Liver (tissue), 9 donors: Measurements from ENCODE around the gene SEPTIN8. TPM values are rescaled to one million over a fixed set of nuclear protein-coding genes. Genes with fewer than 3 reads are reported as not detected.

Experiments
- DNase-seq: peaks from one replicate; pipeline ENCODE4 v3.0.0-alpha.2; 2017; ENCODE audit warnings: low spot score
- H3K27ac ChIP-seq, 2 donors: one replicate each; pipeline ENCODE4 v1.7.0; 2013; ENCODE audit warnings: inconsistent platforms in 2 of 2, low read length in 2 of 2, control low read depth in 1 of 2, low read depth in 1 of 2, mild to moderate bottlenecking in 1 of 2
- H3K27me3 ChIP-seq, 4 donors: one replicate each; pipeline versions ENCODE4 v1.6.1 to v1.7.0; 2013; ENCODE audit warnings: low read length in 3 of 4, inconsistent platforms in 1 of 4, mild to moderate bottlenecking in 1 of 4, moderate library complexity in 1 of 4; ENCODE audit not compliant: control insufficient read depth in 4 of 4, insufficient read depth in 4 of 4
- H3K36me3 ChIP-seq, 4 donors: one replicate each; pipeline versions ENCODE4 v1.6.1 to v1.7.0; 2013; ENCODE audit warnings: low read length in 3 of 4, mild to moderate bottlenecking in 3 of 4, low read depth in 1 of 4, moderate library complexity in 1 of 4; ENCODE audit not compliant: control insufficient read depth in 4 of 4, insufficient read depth in 3 of 4
- H3K4me1 ChIP-seq, 4 donors: one replicate each; pipeline versions ENCODE4 v1.6.1 to v1.7.0; 2013; ENCODE audit warnings: low read length in 3 of 4, mild to moderate bottlenecking in 3 of 4, moderate library complexity in 1 of 4; ENCODE audit not compliant: control insufficient read depth in 4 of 4, insufficient read depth in 4 of 4
- H3K4me3 ChIP-seq, 3 donors: one replicate each; pipeline versions ENCODE4 v1.6.1 to v1.7.0; 2013; ENCODE audit warnings: low read length in 3 of 3, control low read depth in 1 of 3, low read depth in 1 of 3, mild to moderate bottlenecking in 1 of 3
- H3K9ac ChIP-seq, 2 donors: one replicate each; pipeline ENCODE4 v1.7.0; 2013; ENCODE audit warnings: low read length in 2 of 2, mild to moderate bottlenecking in 2 of 2, moderate library complexity in 2 of 2, control low read depth in 1 of 2, low read depth in 1 of 2
- H3K9me3 ChIP-seq, 4 donors: one replicate each; pipeline versions ENCODE4 v1.6.1 to v1.7.0; 2013; ENCODE audit warnings: low read length in 3 of 4; ENCODE audit not compliant: control insufficient read depth in 4 of 4
- ATF3 ChIP-seq: IDR thresholded peaks from 2 replicates; pipeline ENCODE4 v1.6.1; 2016; ENCODE audit warnings: antibody characterized with exemption
- CTCF ChIP-seq: fragments of 150-350 bp; IDR thresholded peaks from 2 replicates; pipeline ENCODE4 v1.5.1; 2017; ENCODE audit warnings: improper control_type of control experiment, low read depth, low read length; ENCODE audit not compliant: missing input control
- EGR1 ChIP-seq, 2 donors: IDR thresholded peaks; 2 replicates each; pipeline ENCODE4 v1.6.1; 2016 to 2018; ENCODE audit warnings: antibody characterized with exemption in 2 of 2, low read depth in 2 of 2
- FOXA1 ChIP-seq: IDR thresholded peaks from 2 replicates; pipeline ENCODE4 v1.6.1; 2016; ENCODE audit warnings: antibody characterized with exemption
- FOXA2 ChIP-seq: IDR thresholded peaks from 2 replicates; pipeline ENCODE4 v1.6.1; 2016; ENCODE audit warnings: antibody characterized with exemption
- GABPA ChIP-seq, 2 donors: IDR thresholded peaks in 1 of 2; conservative IDR thresholded peaks in 1 of 2; 2 replicates each; pipeline ENCODE4 v1.6.1; 2016; ENCODE audit warnings: antibody characterized with exemption in 2 of 2, mild to moderate bottlenecking in 1 of 2, moderate library complexity in 1 of 2
- HNF4A ChIP-seq, 2 donors: conservative IDR thresholded peaks; 2 replicates each; pipeline ENCODE4 v1.6.1; 2016; ENCODE audit warnings: antibody characterized with exemption in 2 of 2, mild to moderate bottlenecking in 2 of 2
- HNF4G ChIP-seq: IDR thresholded peaks from 2 replicates; pipeline ENCODE4 v1.6.1; 2016; ENCODE audit warnings: antibody characterized with exemption
- JUND ChIP-seq, 2 donors: IDR thresholded peaks; 2 replicates each; pipeline ENCODE4 v1.6.1; 2016; ENCODE audit warnings: antibody characterized with exemption in 2 of 2
- MAX ChIP-seq: IDR thresholded peaks from 2 replicates; pipeline ENCODE4 v1.6.1; 2016; ENCODE audit warnings: antibody characterized with exemption
- NR2F2 ChIP-seq: IDR thresholded peaks from 2 replicates; pipeline ENCODE4 v1.6.1; 2016; ENCODE audit warnings: antibody characterized with exemption
- RAD21 ChIP-seq, 2 donors: IDR thresholded peaks; 2 replicates each; pipeline ENCODE4 v1.6.1; 2016; ENCODE audit warnings: antibody characterized with exemption in 2 of 2, mild to moderate bottlenecking in 2 of 2
- REST ChIP-seq: IDR thresholded peaks from 2 replicates; pipeline ENCODE4 v1.6.1; 2016; ENCODE audit warnings: antibody characterized with exemption, mild to moderate bottlenecking
- RXRA ChIP-seq, 2 donors: IDR thresholded peaks; 2 replicates each; pipeline ENCODE4 v1.6.1; 2017 to 2018; ENCODE audit warnings: antibody characterized with exemption in 2 of 2, mild to moderate bottlenecking in 1 of 2
- SP1 ChIP-seq: IDR thresholded peaks from 2 replicates; pipeline ENCODE4 v1.6.1; 2018; ENCODE audit warnings: antibody characterized with exemption, mild to moderate bottlenecking
- TAF1 ChIP-seq: conservative IDR thresholded peaks from 2 replicates; pipeline ENCODE4 v1.6.1; 2016; ENCODE audit warnings: antibody characterized with exemption, mild to moderate bottlenecking
- YY1 ChIP-seq: IDR thresholded peaks from 2 replicates; pipeline ENCODE4 v1.6.1; 2016; ENCODE audit warnings: antibody characterized with exemption, mild to moderate bottlenecking
- ZBTB33 ChIP-seq: IDR thresholded peaks from 2 replicates; pipeline ENCODE4 v1.6.1; 2016; ENCODE audit warnings: antibody characterized with exemption
- WGBS: extraction: QIAGEN DNeasy Blood & Tissue Kit; methylation state at CpG from one replicate; pipeline ENCODE4 v1.1.7; 2013; 5-methylcytosine and 5-hydroxymethylcytosine counted together
- polyA plus RNA-seq, 2 donors: library from polyadenylated mRNA; stranded (reverse) in 1 of 2; unstranded in 1 of 2; fragments of 200-250 nt in 1 of 2; fragments of >200 nt in 1 of 2; fragmentation: Nextera tagmentation in 1 of 2; extraction: Ambion mirVana in 1 of 2; gene quantifications; one replicate each; pipeline versions ENCODE4 v1.2.1 to v1.2.3, GENCODE V29; 2013 to 2015
- total RNA-seq, 2 donors: library from RNA; depleted of rRNA; stranded (reverse); fragments of >200 nt; gene quantifications; one replicate each; pipeline ENCODE4 v1.2.3, GENCODE V29; 2014
- donor health status: healthy.
- donor health status: healthy.
- donor health status: healthy.
- donor health status: healthy.
- donor health status: healthy.

The SEPTIN8 gene
- total and polyA plus RNA-seq, 4 donors = 4.7 to 16.5 (median 9.8) TPM

- TF ChIP-seq YY1 = no peak
- TF ChIP-seq ZBTB33 = no peak
- TF ChIP-seq HNF4A (conservative IDR thresholded peaks at IDR 0.05) = no peak
- TF ChIP-seq MAX = no peak
- no peak for TF ChIP-seq FOXA1
- TF ChIP-seq GABPA (IDR thresholded peaks at IDR 0.05 in 1 of 2, conservative IDR thresholded peaks at IDR 0.05 in 1 of 2) = no peak
- no peak for TF ChIP-seq RAD21 (IDR thresholded peaks at IDR 0.05)
- TF ChIP-seq FOXA2 = no peak
- no peak for TF ChIP-seq ATF3
- no peak for TF ChIP-seq CTCF
- no peak for TF ChIP-seq TAF1
- no peak for TF ChIP-seq RXRA (IDR thresholded peaks at IDR 0.05)
- no peak for TF ChIP-seq HNF4G
- no peak for TF ChIP-seq JUND (IDR thresholded peaks at IDR 0.05)
- TF ChIP-seq EGR1 (IDR thresholded peaks at IDR 0.05; ENCODE audit: low read depth in 2 of 2) = no peak
- no peak for TF ChIP-seq SP1
- DNase-seq = no peak
- WGBS = 83% methylated on average over 2 of the region's 2 CpGs
Observed at GRCh38 chr5:132767150-132767549, 9.9 kb downstream of the SEPTIN8 start.

GRCh38 chr5:132766806-132767055 lies 10.3 kb downstream of the SEPTIN8 start:
- H3K27me3 ChIP-seq = no peaks in the 10 kb centered on the region
- no peaks in the 10 kb centered on the region for H3K9me3 ChIP-seq
- DNase-seq = no peak
- no peak overlapping the region for H3K9ac ChIP-seq
- H3K36me3 ChIP-seq = peaks cover 0 to 26% (median 3%) of the 10 kb centered on the region in 4 donors
- H3K27ac ChIP-seq = no peak overlapping the region
- TF ChIP-seq MAX (no peak), EGR1 (IDR thresholded peaks at IDR 0.05; ENCODE audit: low read depth in 2 of 2) (no peak), FOXA2 (no peak), REST (no peak), GABPA (IDR thresholded peaks at IDR 0.05 in 1 of 2, conservative IDR thresholded peaks at IDR 0.05 in 1 of 2) (no peak), TAF1 (no peak), HNF4A (conservative IDR thresholded peaks at IDR 0.05) (no peak), YY1 (no peak), HNF4G (no peak), RAD21 (IDR thresholded peaks at IDR 0.05) (no peak), FOXA1 (no peak), ZBTB33 (no peak), SP1 (no peak), JUND (IDR thresholded peaks at IDR 0.05) (no peak), ATF3 (no peak), CTCF (no peak), NR2F2 (no peak), RXRA (IDR thresholded peaks at IDR 0.05) (no peak)
- WGBS = 100% methylated on average over 1 of the region's 1 CpG
- H3K4me1 ChIP-seq = no peaks in the 10 kb centered on the region
- no peak overlapping the region for H3K4me3 ChIP-seq

More at GRCh38 chr5:132767150-132767549, 9.9 kb downstream of the SEPTIN8 start:
- H3K27me3 ChIP-seq = no peaks in the 10 kb centered on the region
- H3K36me3 ChIP-seq = peaks cover 0 to 22% (median 3%) of the 10 kb centered on the region in 4 donors
- H3K4me3 ChIP-seq = no peak overlapping the region
- H3K9me3 ChIP-seq = no peaks in the 10 kb centered on the region
- H3K9ac ChIP-seq = no peak overlapping the region
- no peaks in the 10 kb centered on the region for H3K4me1 ChIP-seq
- H3K27ac ChIP-seq = no peak overlapping the region
